Lower leg skin (tissue), 4 donors: ENCODE results near the gene DLG2. TPM values are rescaled to one million over a fixed set of nuclear protein-coding genes. Genes with fewer than 3 reads are reported as not detected.

Experiments
- DNase-seq, 2 donors: peaks; one replicate each; pipeline ENCODE4 v3.0.0-alpha.2; 2019; ENCODE audit warnings: low spot score in 2 of 2
- H3K4me3 ChIP-seq: fragments of 200-600 bp; sonication (generic); 2 replicates; pipeline ENCODE4 v1.5.1; 2017; ENCODE audit warnings: mild to moderate bottlenecking, low read depth; ENCODE audit not compliant: poor library complexity, severe bottlenecking
- POLR2A ChIP-seq, 2 donors: fragments of 450-650 bp; IDR thresholded peaks; one replicate each; pipeline ENCODE4 v1.6.1; 2016 to 2017; ENCODE audit warnings: antibody characterized with exemption in 2 of 2, mild to moderate bottlenecking in 1 of 2, moderate library complexity in 1 of 2
- WGBS, 2 donors: methylation state at CpG; one replicate each; pipeline ENCODE4 v1.1.5; 2018; 5-methylcytosine and 5-hydroxymethylcytosine counted together
- intact Hi-C: fragments of 100-400 bp; cut with DNase I; formaldehyde crosslinking; loops from one replicate; pipeline ENCODE4 v1.15.0; 2023; ENCODE audit warnings: low total_unique reads
- total RNA-seq, 4 donors: library from RNA; depleted of rRNA; stranded (reverse); fragments of >200 nt; gene quantifications; one replicate each; pipeline ENCODE4 v1.1.0, GENCODE V29; 2016
- TF ChIP-seq, protein P1 (sequence below), 3 donors: fragments of 450-650 bp; IDR thresholded peaks; one replicate each; pipeline ENCODE4 v1.5.1; 2016; ENCODE audit warnings: antibody characterized with exemption in 3 of 3, mild to moderate bottlenecking in 3 of 3, moderate library complexity in 2 of 3

DLG2 gene
- total RNA-seq, 4 donors from 2014 or later: 37.6 to 68.3 (median 46.0) TPM

DNA sequence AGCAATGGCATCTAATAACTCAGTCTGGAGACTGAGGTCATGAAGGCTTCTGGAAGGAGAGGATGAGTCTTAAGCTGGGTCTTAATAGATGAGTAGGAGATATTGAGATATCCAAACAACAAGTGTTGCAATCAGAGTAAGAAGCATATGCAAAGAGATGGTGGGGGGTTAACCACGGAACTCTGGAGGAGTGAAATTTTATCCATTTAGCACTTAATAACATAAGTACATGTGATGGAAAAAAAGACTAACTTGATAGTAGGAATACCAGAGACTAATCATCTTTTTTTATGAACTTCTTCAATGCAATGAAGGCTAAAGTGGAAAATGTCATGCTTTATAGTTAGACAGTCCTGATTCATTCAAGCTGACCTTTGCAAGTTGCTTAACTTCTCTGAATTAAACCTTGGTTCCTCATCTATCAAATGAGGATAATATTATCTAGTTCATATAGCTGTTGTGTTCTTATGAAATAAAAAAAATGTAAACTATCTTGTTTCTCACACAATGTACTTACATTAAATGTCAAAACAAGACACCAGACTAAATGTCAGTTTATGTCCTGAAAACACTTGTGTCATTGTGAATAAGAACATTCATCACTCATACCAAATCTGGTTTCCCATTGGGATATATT lies 1937.9 kb downstream of the DLG2 start:
- WGBS, 2 donors: 84 to 89% methylated on average over 1 of the region's 1 CpG
- no peak overlapping the region for H3K4me3 ChIP-seq
- intact Hi-C loops: no loop called here
- no peak for DNase-seq
- TF ChIP-seq POLR2A (IDR thresholded peaks at IDR 0.05): no peak
- TF ChIP-seq, protein P1, sequence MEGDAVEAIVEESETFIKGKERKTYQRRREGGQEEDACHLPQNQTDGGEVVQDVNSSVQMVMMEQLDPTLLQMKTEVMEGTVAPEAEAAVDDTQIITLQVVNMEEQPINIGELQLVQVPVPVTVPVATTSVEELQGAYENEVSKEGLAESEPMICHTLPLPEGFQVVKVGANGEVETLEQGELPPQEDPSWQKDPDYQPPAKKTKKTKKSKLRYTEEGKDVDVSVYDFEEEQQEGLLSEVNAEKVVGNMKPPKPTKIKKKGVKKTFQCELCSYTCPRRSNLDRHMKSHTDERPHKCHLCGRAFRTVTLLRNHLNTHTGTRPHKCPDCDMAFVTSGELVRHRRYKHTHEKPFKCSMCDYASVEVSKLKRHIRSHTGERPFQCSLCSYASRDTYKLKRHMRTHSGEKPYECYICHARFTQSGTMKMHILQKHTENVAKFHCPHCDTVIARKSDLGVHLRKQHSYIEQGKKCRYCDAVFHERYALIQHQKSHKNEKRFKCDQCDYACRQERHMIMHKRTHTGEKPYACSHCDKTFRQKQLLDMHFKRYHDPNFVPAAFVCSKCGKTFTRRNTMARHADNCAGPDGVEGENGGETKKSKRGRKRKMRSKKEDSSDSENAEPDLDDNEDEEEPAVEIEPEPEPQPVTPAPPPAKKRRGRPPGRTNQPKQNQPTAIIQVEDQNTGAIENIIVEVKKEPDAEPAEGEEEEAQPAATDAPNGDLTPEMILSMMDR (IDR thresholded peaks at IDR 0.05): no peak

DNA sequence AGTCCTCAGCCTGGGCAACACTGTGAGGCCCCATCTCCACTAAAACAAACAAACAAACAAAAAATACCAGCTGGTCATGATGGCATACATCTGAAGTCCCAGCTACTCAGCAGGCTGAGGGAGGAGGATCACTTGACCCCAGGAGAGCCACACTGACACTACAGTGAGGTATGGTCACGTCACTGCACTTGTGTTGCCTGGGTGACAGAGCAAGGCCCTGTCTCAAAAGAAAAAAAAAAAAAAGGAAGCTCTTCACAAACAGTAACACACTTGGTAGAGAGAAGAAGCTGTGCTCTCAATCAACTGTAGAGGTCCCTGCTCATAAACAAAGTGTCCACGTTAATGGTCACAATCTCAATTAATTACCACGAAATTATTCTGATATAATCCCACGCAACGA lies 1939.4 kb downstream of the DLG2 start:
- intact Hi-C loops: no loop called here
- no peak overlapping the region for H3K4me3 ChIP-seq
- WGBS, 2 donors: 78 to 90% methylated on average over 5 of the region's 5 CpGs
- no peak for DNase-seq
- no peak for TF ChIP-seq POLR2A (IDR thresholded peaks at IDR 0.05)
- TF ChIP-seq, protein P1 (IDR thresholded peaks at IDR 0.05): no peak

DNA sequence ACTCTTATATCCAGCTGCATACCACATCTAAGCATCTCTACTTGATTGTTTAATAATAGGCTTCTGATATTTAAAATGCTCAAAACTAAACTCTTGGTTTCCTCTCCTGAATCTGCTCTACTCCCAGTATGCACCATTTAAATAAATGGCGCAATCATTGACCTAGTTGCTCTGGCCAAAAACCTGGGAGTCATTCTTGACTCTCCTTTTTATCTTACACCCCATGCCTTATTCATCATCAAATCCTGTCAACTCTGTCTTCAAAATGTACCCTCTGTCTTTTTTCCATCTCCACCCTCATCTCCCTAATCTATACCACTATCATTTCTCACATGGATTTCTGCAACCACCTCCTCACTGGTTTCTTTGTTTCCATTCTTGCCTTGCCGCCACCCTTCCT lies 1941.4 kb downstream of the DLG2 start:
- intact Hi-C loops: no loop called here
- TF ChIP-seq, protein P1 (IDR thresholded peaks at IDR 0.05): no peak
- TF ChIP-seq POLR2A (IDR thresholded peaks at IDR 0.05): no peak
- no peak overlapping the region for H3K4me3 ChIP-seq
- 74 to 82% methylated on average over 2 of the region's 2 CpGs for WGBS, 2 donors
- no peak for DNase-seq

DNA sequence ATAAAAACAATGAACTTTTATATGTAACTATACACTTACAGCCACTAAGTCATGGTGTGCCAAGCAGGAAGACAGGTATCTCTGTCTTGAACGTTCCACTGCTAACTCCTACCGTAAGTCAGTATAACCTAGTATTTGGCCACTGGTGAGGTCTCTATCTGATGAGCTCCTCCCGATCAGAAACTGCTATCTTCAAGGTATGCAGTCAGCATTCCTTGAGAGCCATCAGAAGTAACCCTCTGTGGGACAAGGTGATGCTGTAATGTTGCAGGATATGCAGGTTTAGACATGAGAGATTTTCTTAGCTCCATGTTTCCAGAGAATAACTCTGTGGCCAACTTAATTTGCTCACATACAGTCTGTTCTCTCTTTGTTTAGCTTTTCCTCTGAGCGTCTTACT lies 1943.1 kb downstream of the DLG2 start:
- intact Hi-C loops: no loop called here
- DNase-seq: no peak
- no peak overlapping the region for H3K4me3 ChIP-seq
- TF ChIP-seq, protein P1 (IDR thresholded peaks at IDR 0.05): no peak
- WGBS, 2 donors: 69 to 76% methylated on average over 4 of the region's 4 CpGs

DNA sequence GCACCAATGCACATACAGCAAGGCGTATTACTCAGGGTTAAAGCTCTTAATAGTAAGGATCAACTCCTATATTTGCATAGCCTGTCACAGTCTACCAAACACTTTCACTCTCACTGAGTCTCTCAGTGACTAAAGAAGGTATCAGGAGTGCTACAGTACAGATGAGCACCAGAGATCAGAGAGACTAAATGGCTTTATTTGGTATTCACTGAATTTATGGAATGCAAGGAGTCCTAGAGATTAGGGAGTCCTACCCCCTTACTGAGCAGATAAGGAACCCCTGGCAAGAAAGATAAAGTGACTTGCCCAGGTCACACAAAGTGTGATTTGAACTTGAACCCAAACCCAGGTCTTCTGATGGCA lies 1944.6 kb downstream of the DLG2 start:
- 87 to 95% methylated on average over 1 of the region's 1 CpG for WGBS, 2 donors
- intact Hi-C loops: no loop called here
- no peak overlapping the region for H3K4me3 ChIP-seq
- DNase-seq: no peak
- TF ChIP-seq, protein P1 (IDR thresholded peaks at IDR 0.05): no peak
- no peak for TF ChIP-seq POLR2A (IDR thresholded peaks at IDR 0.05)
